ENCODE data around the gene HSH2D.

The HSH2D gene

DNA sequence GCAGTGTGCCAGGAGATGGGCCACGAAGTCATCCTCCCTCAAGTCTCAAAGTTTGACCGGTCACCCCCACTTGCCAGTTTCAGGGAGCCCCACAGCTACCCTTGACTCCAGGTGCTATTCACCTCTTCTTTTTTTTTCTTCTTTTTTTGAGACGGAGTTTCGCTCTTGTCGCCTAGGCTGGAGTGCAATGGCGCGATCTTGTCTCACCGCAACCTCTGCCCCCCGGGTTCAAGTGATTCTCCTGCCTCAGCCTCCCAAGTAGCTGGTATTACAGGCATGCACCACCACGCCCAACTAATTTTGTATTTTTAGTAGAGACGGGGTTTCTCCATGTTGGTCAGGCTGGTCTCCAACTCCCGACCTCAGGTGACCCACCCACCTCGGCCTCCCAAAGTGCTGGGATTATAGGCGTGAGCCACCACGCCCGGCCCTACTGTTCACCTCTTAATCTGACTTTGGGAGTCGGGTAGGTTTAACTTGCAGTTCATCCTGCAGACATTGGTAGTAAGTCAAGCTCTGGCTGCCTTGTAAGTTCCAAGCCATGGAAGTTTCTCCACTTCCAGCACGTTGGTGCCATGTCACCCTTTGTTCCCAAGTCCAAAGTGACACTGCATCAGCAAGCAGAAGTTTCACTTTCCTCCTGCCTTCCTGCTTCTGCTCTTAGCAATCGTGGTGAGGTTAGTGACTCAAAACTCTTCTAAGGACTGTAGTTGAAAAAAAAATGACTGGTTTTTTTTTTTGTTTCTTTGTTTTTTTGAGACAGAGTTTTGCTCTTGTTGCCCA is 24.2 kb upstream of the HSH2D start:
- peak; percentile 90 for DNase-seq (ENCODE audit: low spot score)

DNA sequence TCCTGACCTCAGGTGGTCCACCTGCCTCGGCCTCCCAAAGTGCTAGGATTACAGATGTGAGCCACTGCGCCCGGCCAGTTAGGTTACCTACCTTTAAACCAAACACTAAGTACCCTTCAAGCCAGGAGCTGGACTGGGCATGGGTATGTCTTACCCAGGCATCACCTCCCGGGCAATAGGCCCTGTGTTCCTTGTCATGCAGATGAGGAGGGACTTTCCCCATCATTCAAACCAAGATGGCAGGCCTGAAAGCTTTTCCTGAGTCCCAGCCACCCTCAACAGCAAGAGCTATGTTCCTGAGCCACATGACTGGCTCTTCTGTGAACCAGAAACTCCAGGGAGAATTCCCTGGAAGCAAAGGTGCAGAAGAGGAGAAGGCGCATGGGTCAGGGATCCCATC is 22.3 kb upstream of the HSH2D start:
- no peak for DNase-seq (ENCODE audit: low spot score)

DNA sequence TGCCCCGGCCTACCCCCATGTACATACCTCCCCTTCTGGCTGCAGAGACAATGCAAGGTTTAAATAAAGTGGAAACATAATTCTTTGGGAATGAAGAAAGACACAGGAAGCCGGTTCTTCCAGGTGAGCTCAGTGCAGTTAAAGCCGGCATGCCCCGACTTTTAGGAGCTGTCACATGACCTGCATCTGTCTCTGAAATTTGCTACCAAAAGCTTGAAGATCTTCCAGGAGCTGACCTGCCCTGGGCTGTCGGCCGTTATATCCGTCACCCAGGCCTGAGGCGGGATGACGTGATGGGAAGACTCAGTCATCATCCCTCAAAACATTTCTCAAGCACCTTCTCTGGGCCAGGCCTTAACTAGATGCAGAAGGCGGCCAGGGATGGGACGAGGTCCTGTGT is 21.5 kb upstream of the HSH2D start:
- DNase-seq (ENCODE audit: low spot score) = no peak

GRCh38 chr19:16124953-16125352 is 18.5 kb upstream of the HSH2D start:
- DNase-seq (ENCODE audit: low spot score) = no peak

GRCh38 chr19:16125737-16126495 is 17.6 kb upstream of the HSH2D start:
- no peak for DNase-seq (ENCODE audit: low spot score)

- DNase-seq (ENCODE audit: low spot score) = no peak
These were observed 16.4 kb upstream of the HSH2D start for GRCh38 chr19:16127080-16127479.

DNA sequence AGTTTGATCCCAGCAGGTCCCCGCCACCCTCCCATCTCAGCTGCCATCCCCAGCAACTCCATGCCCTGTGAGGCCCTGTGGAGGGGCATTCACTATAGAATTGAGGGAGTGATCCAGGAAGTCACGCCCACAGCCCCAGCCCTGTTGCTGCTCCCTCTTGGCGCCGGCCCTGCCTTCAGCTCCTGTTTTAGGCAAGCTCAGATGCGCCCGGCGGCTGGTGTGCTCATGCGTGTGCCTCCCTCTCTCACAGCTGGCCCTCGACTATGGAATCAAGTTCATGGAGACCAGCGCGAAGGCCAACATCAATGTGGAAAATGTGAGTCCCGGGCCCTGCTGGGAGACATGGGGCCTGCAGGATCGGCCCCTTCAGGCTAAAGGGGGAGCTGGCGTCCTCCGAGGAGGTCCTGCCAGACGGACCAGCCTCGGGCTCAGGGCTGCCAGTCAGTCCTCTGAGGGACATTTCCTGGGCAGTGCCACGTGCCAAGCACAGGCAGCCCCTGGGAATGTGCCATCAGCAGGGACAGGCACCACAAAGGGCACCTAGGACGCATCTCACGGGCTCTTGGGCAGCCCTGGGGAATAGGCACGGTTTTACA is 15.6 kb upstream of the HSH2D start:
- no peak for DNase-seq (ENCODE audit: low spot score)

GRCh38 chr19:16131648-16132047 is 11.8 kb upstream of the HSH2D start:
- no peak for DNase-seq (ENCODE audit: low spot score)

GRCh38 chr19:16133818-16134217 is 9.7 kb upstream of the HSH2D start:
- no peak for DNase-seq (ENCODE audit: low spot score)

DNA sequence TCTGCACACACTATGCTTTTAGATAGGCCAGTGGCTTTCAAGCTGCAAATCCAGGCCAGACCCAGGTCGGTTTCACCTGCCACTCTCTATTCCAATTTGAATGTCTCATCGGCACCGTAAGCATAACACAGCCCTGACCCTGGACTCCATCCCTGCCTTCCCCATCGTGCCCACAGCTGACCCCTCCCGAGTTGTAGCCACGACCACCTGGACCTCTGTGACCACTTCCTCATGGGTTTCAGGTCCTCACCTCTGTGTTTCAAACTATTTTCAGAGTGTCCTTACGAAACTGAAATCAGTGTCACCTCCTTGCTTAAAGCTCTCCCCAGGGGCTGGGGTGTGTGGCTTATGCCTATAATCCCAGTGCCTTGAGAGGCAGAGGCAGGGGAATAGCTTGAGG is 9.0 kb upstream of the HSH2D start:
- DNase-seq (ENCODE audit: low spot score) = no peak

DNA sequence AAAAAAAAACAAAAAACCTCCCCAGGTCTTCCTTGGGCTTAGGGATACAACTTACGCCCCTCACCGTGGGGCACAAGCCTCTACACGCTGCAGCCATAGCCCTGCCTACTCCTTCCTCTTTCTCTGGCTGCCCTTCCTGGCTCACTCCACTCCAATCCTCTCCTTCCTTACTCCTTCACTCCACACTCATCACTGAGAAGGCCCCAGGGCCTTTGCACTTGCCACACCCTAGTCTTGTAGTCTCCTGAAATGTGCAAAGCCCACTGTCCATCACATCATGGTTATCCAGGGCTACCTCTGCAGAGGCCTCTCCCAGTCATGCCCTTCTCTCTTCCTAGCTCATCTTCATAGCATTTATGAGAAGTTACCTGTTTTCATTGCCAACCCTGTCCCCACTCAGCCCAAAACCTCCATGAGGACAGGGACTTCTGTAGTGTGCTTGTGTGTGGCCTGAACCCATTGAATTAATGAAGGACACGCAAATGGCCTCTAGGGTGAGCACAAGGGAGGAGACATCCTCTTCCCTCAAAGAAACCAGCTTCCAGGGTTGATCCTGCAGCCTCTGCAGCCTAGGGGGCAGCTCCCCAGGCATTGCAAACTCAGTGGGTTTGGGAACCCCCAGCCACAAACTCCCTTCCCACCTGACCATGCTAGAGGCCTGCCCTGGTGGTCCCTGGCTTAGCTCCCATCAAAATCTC is 7.9 kb upstream of the HSH2D start:
- no peak for DNase-seq (ENCODE audit: low spot score)

DNA sequence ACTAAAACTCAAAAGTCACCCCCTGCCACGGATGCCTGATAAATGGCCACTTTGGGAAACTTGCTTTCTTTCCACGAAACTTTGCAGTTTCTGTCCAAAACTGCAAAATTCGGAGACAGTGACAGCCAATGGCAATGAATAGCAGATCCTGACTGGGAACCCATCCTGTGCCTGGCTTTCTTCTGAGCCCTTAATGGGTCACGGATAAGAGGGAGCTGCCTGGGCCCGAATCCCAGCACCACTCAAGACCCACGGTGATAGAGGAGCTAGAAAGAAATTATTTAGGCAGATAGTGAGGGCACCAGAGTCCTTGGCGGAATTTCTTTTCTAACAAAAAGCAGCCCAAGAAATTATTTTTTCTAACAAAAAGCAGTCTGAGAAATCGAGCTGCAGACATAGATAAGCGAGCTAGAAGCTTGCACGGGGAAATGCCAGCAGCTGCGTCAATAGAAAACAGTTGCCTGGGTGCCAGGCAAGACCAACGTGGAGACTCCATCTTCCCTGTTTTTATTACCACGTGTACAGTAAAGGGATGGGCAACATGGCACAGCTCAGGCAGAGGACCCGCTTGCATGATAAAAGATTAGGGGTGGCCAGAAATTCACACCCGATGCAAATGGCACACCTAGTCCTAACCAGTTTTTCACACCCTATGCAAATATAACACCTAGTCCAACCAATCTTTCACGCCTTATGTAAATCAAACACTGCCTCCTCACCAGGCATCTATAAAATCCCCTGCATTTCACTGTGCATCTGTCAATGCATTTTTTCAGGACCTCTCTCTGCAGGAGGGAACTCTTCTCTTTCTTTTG is 7.1 kb upstream of the HSH2D start:
- DNase-seq (ENCODE audit: low spot score) = no peak

DNA sequence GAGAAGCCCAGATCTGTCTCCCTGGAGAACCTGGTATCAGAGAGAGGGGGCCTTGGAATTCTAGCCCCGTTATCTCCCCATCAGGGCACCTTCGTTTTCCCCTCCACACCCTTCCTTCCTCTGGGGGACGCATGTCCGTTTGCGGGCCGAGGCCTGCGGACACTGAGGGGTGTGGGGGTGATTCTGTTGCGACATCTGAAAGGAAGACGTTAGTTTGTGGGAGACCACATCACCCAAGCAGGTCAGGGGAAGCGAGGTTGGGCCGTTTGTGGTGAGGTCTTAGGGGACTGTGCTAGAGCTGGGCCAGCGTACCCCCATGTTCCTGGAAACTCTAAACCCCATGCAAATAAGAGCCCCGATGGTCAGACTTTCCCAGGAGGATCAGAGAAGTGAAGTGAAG is 3.7 kb upstream of the HSH2D start:
- DNase-seq (ENCODE audit: low spot score) = no peak

DNA sequence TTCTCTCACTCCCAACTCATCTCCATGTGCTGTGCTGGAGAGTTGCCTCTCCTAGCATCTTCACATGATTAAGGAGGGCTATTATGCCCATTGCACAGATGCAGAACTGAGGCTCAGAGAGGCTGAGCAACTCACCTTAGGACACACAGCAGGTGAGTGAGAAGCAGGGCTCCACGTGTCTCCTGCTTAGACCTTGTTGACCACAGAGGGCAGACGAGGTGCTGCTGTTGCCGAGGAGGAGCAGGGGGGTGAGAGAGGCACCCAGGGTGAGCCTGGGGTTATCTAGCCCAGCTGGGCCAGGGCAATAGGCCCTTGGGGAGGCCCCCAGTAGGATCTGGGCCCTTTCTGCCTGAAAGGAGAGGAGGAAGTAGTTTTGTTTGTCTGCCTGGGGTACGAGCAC is 2.4 kb upstream of the HSH2D start:
- no peak for DNase-seq (ENCODE audit: low spot score)

DNA sequence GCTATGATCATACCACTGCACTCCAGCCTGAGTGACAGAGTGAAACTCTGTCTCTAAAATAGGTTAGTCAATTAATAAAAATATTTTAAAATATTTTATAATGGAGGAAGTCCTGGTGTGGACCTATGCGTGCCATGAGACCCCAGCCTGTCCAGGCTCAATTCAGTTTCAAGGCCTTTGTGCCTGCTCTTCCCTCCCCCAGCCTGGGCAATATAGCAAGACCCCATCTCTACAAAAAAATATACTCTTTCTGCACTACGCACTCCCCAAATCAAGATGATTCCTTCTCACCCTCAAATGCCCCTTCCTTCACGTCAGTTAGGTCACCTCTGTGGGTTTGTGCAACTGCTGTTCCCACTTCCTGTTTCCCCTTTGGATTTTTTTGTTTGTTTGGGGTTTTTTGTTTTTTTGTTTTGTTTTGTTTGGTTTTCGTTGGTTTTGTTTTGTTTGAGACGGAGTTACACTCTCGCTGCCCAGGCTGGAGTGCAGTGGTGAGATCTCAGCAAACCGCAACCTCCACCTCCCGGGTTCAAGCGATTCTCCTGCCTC is 1.4 kb upstream of the HSH2D start:
- DNase-seq (ENCODE audit: low spot score) = no peak

DNA sequence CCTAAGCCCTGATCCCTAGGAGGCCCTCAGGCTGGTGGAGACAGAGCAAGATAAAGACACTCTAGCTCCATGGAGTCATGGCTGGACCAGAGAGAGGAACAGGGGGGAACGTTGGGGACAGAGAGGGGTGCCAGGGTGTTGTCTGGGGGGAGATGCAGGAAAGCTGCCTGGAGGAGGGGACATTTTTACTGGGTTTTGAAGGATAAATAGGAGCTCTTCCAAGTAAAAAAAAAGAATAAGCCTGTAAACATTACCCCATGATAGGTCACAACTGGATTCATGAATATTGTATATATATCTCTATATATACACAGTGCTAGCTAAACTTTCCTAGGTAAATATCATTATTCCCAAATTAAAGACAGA is 714 bp downstream of the HSH2D start:
- no peak for DNase-seq (ENCODE audit: low spot score)

DNA sequence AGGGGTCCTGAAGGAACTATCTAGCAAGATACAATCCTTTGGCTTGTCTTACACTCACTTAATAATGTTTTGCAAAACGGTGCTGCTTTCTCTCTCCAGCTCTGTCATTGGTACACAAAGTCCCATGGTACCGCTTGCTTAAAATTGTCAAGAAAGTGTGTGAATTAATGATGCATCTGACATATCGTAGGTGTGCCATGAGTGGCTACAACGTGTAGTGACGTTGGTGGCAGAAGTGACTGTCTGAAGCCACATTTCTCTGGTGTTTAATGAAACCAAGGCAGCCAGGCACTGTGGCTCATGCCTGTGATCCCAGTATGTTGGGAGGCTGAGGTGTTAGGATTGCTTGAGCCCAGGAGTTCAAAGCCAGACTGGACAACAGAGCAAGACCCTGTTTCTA is 2.6 kb downstream of the HSH2D start:
- no peak for DNase-seq (ENCODE audit: low spot score)

- DNase-seq (ENCODE audit: low spot score) = no peak
These were observed 5.2 kb downstream of the HSH2D start for GRCh38 chr19:16148443-16149229.

- no peak for DNase-seq (ENCODE audit: low spot score)
These were observed 10.3 kb downstream of the HSH2D start for GRCh38 chr19:16153582-16154336.

GRCh38 chr19:16154557-16154956 is 11.1 kb downstream of the HSH2D start:
- no peak for DNase-seq (ENCODE audit: low spot score)

Data from activated CD4-positive, alpha-beta T cell treated with anti-CD3 and anti-CD28 coated beads, Interleukin-2, Interleukin-4, amounts not matched to agents 100 ng/mL and 50 ng/mL, durations not matched to agents 16 hours and 8 hours (primary cell).